HG02943 (cell line): ENCODE data around the gene NPIPB2.

Experiments
- ATAC-seq: cut with Tn5 transposase; IDR thresholded peaks from one replicate; pipeline ENCODE4 v1.9.1; 2021; ENCODE audit warnings: mild to moderate bottlenecking, low read depth, moderate library complexity; ENCODE audit not compliant: unreplicated experiment

The NPIPB2 gene

DNA sequence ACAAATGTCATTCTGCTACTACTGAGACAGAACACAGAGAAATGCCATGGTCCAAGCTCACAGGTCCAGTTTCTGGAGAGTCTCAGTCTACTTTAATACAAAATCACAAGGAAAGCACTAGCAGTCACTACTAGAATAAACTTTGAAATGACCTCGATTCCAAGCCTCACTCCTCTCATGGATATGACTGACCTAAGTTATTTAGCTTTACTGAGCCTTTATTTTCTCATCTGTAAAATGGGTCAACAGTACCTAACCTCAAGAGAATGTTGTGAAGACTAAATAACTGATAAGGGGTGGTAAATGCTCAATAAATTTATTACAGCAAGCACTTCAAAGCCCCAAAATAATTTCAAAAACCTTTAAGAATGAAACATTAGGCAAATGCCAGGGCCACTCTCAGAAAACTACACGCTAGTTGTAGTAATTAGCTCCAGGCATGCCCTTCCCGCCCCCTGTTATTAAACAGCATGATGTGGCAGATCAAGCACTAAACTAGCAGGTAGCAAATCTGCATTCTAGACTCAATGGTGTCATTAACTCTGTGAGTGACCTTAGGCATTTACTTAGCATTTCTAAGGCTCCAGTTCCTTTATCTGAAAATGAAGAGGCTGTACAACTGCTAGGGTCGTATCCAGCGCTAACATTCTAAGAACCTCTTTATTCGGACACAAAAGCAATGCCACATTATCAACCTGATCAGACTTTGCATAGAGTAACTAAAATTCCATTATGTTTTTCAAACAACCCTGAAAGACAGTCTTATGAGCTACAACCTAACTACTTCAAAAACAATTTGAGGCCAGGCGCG lies 34.5 kb downstream of the NPIPB2 start:
- ATAC-seq, result no peak

DNA sequence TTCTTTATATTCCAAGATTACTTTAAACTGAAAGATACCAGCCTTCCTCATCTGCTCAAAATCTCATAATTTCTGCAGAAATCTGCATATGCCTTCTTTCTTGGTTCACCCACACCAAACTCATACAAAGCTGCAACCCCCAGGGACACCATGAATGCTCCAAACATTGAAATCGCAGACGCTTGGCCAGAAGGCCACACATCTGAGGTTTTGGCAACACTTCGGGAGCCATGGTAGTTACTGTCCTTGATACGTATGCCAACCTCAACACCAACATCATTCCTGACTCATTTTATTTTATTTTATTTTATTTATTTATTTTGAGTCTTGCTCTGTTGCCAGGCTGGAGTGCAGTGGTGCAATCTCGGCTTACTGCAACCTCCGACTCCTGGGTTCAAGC lies 37.9 kb downstream of the NPIPB2 start:
- ATAC-seq, result no peak

DNA sequence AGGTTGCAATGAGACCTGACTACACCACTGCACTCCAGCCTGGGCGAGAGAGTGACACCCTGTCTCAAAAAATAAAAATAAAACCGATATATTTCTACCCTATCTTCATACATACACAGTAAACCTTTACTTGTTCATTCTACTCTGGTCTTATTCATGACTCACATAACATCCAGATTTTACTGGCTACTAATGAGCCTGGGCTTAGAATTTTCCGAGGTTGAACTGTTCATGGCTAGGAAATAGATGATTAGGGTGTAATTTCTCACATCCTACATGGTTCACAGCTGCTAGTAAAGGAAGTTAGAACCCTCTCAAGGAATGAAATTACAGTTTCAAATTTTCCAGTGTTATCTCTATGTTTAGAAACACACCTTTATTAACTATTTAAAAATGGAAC lies 40.8 kb downstream of the NPIPB2 start:
- ATAC-seq, result no peak

DNA sequence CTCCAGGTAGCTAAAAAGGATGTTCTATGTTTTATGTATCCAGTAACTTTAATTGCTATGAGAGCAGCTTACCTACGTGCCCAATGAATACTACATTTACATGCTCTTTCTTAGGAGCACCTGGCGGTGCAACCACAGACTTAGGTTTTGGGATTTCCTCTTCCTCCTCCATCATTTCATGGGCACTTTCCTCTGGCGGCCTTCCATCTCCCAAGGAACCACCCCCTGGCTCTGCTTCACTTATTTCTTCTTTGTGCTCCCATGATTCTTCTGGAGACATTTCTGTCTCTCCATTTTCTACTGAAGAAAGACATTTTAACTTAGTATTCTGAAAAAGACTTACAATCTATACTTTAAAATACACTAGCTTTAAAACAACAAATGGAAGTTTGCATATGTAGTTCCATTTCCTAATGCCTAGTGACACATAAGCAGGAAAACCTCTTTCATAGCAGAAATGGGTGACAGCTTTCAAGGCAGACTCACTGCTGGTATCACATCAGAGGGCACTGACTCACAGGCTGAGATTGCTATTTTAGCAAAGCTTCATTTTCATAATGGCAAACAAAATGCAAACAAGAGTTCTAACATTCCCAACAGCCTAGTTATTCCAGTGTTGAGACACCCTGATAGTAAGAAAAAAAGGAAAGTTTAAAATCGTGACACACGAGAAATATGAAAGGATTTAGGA lies 45.2 kb downstream of the NPIPB2 start:
- no peak for ATAC-seq

DNA sequence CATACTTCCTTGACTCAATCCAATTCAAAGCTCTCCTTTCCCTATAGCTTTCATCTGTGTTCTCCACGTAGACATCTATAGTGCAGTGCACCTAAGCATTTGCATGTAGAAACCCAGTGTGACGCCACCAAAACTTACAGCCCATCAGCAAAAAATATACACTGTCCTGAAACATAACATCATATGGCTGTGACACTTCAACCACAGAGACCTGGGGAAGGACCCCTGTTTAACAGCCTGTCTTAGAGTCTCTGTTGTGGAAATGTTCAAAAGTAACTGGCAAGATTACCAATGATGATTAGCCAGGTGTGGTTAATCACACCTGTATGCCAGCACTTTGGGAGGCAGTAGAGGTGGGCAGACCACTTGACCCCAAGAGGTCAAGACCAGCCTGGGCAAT lies 48.3 kb downstream of the NPIPB2 start:
- ATAC-seq, result no peak

DNA sequence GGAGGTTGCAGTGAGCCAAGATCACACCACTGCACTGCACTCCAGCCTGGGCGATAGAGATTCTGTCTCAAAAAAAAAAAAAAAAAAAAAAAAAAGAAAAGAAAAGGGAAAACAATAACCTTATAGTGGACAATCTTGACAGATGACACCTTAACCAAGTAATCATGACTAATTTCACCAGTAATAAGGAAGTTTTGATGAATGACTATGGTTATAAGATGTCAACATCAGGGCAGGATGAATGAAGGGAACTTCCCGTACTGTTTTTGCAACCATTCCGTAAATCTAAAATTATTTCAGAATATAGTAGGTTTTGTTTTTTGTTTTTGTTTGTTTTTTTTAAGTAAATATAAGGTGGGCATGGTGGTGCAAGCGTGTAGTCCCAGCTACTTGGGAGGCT lies 49.1 kb downstream of the NPIPB2 start:
- ATAC-seq, result no peak

DNA sequence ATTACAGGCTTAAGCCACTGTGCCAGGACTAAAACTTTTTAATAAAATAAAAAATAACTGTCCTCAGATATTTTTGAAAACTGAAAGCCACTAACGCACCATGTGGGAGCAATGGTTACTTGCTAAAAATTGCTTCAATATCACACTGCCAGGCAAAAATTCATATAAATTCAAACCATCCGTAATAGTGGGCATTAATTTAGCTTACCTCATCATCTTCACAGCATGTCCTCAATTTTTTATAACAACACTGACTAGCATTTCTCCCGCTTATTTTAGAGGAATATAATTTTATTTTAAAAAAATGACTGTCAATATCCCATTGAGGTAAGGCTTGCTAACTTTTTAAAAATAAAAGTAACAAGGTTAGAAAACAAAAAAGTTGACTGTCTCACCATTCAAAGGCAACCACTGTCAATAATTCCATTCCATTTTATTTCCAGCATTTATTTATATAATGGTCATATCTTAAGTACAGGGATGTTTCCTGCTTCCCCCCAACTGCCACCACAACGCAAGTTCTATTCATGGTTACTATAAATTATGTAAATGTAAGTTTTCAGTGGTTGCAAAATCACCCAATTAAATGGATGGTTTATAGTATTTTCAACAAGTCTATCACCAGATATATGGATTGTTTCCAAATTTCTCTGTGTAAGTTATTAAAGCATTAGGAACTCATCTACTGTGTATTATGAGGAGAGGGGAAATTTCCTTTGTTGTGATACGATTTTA lies 51.4 kb downstream of the NPIPB2 start:
- ATAC-seq, result no peak

DNA sequence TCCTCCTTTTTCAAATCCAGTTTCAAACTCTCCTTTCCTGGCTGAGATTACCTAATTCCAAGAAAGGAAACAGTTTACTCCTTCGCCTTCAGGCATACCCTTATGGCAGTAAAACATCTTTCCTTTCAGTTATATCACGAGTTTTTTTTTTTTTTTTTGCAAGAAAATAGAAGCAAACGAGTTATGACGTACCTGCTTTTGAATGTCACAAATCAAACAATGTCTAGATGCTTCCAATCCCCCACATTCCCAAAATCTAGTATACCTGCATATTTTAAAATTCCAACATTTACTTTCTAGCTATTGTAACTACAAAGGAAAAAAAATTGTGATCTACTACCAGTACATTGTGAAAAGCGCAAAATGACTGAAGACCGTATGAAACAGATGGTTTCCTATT lies 55.0 kb downstream of the NPIPB2 start:
- ATAC-seq, result no peak

DNA sequence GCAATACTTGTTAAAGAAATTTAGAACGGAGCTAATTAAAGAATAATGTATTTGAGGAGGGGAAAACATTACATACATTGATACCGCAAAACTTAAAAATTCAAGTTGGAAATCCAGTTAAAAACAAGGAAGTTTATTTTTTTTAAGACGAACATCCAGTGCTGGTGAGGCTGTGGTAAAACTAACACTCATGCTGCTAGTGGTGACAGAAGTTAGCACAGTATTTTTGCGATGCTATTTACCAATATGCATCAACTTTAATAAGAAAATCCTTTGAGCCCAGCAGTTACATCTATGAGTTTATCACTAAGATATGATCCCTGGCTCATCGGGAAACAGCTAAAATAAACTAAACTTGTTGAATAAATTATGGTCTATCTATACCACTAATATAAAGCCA lies 57.8 kb downstream of the NPIPB2 start:
- no peak for ATAC-seq

DNA sequence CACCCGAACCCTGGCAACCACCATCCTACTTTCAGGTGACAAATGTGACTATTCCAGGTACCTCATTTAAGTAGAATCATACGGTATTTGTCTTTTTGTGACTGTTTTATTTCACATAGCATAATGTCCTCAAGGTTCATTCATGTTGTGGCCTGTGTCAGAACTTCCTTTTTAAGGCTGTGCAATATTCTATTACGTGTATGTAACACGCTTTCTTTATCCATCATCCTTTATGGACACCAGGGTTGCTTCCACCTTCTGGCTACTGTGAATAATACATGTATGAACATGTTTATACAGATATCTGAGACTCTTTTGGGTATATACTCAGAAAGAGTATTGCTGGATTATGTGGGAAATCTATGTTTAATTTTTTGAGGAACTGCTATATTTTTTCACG lies 61.8 kb downstream of the NPIPB2 start:
- ATAC-seq, result no peak

DNA sequence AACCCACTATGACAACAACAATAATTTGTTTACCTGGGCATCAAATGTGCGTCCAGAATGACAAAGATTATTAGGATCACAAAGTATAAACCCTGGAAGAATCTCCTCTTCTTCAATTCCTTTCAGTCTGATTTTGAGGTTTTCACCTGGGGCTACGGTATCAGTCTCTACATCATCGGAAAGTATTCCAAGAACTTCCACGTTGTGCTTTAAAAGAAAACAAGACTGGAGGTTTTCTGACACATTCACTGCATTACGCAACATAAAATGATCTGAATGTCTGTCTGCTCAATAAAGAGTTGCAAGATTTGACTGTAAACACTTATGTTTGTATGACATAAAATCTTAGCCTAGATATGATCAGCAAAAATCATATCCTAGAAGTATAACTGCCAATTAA lies 64.5 kb downstream of the NPIPB2 start:
- no peak for ATAC-seq
